Lower leg skin (tissue), 3 donors: ENCODE results near the gene CXCR5.

Experiments used
- POLR2A ChIP-seq, 2 donors: fragments of 450-650 bp; IDR thresholded peaks; one replicate each; pipeline ENCODE4 v1.6.1; 2016 to 2017; ENCODE audit warnings: antibody characterized with exemption in 2 of 2, mild to moderate bottlenecking in 1 of 2, moderate library complexity in 1 of 2
- TF ChIP-seq, protein P1 (sequence below), 3 donors: fragments of 450-650 bp; IDR thresholded peaks; one replicate each; pipeline ENCODE4 v1.5.1; 2016; ENCODE audit warnings: antibody characterized with exemption in 3 of 3, mild to moderate bottlenecking in 3 of 3, moderate library complexity in 2 of 3

DNA sequence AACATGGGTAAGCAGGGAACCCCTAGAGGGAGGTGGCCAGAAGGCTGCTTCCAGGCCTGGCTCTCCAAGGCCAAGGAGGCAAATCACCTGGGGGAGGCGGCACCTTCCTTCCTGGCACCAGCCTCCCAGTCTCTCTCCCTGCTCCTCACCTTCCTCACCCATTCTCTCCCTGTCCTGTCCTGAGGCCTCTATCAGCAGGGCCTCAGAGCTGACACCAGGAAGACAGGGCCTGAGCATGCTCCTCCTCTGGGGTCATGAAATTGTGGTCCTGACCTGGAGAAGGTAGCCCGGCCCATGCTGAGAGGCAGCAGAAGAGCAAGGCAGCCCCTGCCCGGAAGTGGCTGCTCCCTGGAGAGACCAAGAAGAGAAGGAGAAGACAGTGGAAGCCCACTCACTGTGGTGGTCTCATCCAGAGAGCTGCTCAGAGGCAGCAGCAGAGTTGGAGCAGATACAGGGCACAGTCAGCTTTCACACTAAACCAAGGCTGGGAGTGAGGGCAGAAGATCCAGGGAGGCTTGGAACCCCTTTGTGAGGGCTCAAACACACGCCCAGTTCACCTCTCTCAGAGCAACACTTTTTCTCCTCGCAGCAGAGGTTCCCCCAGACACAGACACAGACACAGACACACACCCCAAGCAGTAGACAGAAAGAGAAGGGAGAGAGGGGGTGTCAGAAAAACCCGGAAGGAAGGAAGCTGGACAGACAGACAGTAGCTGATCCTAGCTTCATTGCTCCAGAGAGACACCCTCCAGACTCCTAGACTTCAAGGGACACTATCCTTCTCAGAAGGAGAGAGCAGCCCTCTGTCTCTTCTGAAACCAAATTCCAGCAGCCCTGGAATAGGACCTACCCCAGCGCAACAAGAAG lies 40.3 kb downstream of the CXCR5 start:
- TF ChIP-seq, protein P1, sequence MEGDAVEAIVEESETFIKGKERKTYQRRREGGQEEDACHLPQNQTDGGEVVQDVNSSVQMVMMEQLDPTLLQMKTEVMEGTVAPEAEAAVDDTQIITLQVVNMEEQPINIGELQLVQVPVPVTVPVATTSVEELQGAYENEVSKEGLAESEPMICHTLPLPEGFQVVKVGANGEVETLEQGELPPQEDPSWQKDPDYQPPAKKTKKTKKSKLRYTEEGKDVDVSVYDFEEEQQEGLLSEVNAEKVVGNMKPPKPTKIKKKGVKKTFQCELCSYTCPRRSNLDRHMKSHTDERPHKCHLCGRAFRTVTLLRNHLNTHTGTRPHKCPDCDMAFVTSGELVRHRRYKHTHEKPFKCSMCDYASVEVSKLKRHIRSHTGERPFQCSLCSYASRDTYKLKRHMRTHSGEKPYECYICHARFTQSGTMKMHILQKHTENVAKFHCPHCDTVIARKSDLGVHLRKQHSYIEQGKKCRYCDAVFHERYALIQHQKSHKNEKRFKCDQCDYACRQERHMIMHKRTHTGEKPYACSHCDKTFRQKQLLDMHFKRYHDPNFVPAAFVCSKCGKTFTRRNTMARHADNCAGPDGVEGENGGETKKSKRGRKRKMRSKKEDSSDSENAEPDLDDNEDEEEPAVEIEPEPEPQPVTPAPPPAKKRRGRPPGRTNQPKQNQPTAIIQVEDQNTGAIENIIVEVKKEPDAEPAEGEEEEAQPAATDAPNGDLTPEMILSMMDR (IDR thresholded peaks at IDR 0.05): no peak
- TF ChIP-seq POLR2A (IDR thresholded peaks at IDR 0.05): no peak
